Subcutaneous abdominal adipose tissue (tissue), 5 donors: Measurements from ENCODE around the gene NETO1.

Experiments
- H3K27ac ChIP-seq: one replicate; pipeline ENCODE4 v1.7.0; 2013; ENCODE audit warnings: low read depth, mild to moderate bottlenecking, inconsistent platforms, low read length, moderate library complexity
- H3K27me3 ChIP-seq, 5 donors: one replicate each; pipeline ENCODE4 v1.7.0; 2013; ENCODE audit warnings: low read length in 5 of 5, inconsistent platforms in 1 of 5; ENCODE audit not compliant: control insufficient read depth in 5 of 5, insufficient read depth in 4 of 5
- H3K36me3 ChIP-seq, 5 donors: one replicate each; pipeline ENCODE4 v1.7.0; 2013; ENCODE audit warnings: low read length in 5 of 5; ENCODE audit not compliant: control insufficient read depth in 5 of 5, insufficient read depth in 5 of 5
- H3K4me1 ChIP-seq, 5 donors: one replicate each; pipeline ENCODE4 v1.7.0; 2013; ENCODE audit warnings: low read length in 5 of 5, mild to moderate bottlenecking in 3 of 5, moderate library complexity in 1 of 5; ENCODE audit not compliant: control insufficient read depth in 5 of 5, insufficient read depth in 5 of 5
- H3K4me3 ChIP-seq, 5 donors: one replicate each; pipeline ENCODE4 v1.7.0; 2013; ENCODE audit warnings: low read length in 5 of 5, low read depth in 1 of 5
- H3K9ac ChIP-seq, 5 donors: one replicate each; pipeline ENCODE4 v1.7.0; 2013; ENCODE audit warnings: low read length in 5 of 5, mild to moderate bottlenecking in 4 of 5, moderate library complexity in 3 of 5
- H3K9me3 ChIP-seq, 5 donors: one replicate each; pipeline ENCODE4 v1.7.0; 2013; ENCODE audit warnings: low read length in 5 of 5; ENCODE audit not compliant: control insufficient read depth in 5 of 5
- donor health status: healthy.
- donor health status: healthy.
- donor health status: healthy.
- donor health status: healthy.
- donor health status: healthy.

The NETO1 gene

GRCh38 chr18:72692595-72692994 is 175.2 kb downstream of the NETO1 start:
- no peaks in the 10 kb centered on the region for H3K36me3 ChIP-seq
- H3K27ac ChIP-seq = no peak overlapping the region
- no peak overlapping the region for H3K9ac ChIP-seq
- H3K9me3 ChIP-seq = no peaks in the 10 kb centered on the region
- peak overlapping the region in 3 of 5 donors; percentile 39 to 45 (median 41) for H3K4me3 ChIP-seq
- peaks cover 0 to 10% (median 7%) of the 10 kb centered on the region in 5 donors for H3K4me1 ChIP-seq
- no peaks in the 10 kb centered on the region for H3K27me3 ChIP-seq
